Measurements from ENCODE around the gene SLX9.

GRCh38 chr21:44994047-44994694 lies 54.3 kb downstream of the SLX9 start:
- TF ChIP-seq FOSL2 (IDR thresholded peaks at IDR 0.05; ENCODE audit: borderline replicate concordance, low read depth) (no peak), CTCF (IDR thresholded peaks at IDR 0.05) (no peak), REST (IDR thresholded peaks at IDR 0.05; ENCODE audit: low read depth, low read length) (no peak), MAX (IDR thresholded peaks at IDR 0.05; ENCODE audit: low read depth) (no peak), SIN3A (IDR thresholded peaks at IDR 0.05; ENCODE audit: borderline replicate concordance, low read depth, low read length) (no peak), NFIC (IDR thresholded peaks at IDR 0.05; ENCODE audit: borderline replicate concordance) (no peak), RAD21 (IDR thresholded peaks at IDR 0.05; ENCODE audit: low read length) (no peak), USF2 (IDR thresholded peaks at IDR 0.05; ENCODE audit: borderline replicate concordance, low read depth, low read length) (no peak), TAF1 (IDR thresholded peaks at IDR 0.05; ENCODE audit: borderline replicate concordance, low read depth, low read length) (no peak), ZBTB33 (IDR thresholded peaks at IDR 0.05; ENCODE audit: borderline replicate concordance, low read depth) (no peak)

Data from SK-N-SH (cell line).